Measurements from ENCODE around the gene COQ4.

GRCh38 chr9:128335161-128335560, 12.5 kb downstream of the COQ4 start:
- TF ChIP-seq, protein P1, sequence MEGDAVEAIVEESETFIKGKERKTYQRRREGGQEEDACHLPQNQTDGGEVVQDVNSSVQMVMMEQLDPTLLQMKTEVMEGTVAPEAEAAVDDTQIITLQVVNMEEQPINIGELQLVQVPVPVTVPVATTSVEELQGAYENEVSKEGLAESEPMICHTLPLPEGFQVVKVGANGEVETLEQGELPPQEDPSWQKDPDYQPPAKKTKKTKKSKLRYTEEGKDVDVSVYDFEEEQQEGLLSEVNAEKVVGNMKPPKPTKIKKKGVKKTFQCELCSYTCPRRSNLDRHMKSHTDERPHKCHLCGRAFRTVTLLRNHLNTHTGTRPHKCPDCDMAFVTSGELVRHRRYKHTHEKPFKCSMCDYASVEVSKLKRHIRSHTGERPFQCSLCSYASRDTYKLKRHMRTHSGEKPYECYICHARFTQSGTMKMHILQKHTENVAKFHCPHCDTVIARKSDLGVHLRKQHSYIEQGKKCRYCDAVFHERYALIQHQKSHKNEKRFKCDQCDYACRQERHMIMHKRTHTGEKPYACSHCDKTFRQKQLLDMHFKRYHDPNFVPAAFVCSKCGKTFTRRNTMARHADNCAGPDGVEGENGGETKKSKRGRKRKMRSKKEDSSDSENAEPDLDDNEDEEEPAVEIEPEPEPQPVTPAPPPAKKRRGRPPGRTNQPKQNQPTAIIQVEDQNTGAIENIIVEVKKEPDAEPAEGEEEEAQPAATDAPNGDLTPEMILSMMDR (IDR thresholded peaks at IDR 0.05): no peak
- TF ChIP-seq POLR2A (IDR thresholded peaks at IDR 0.05): no peak

All from uterus (tissue), 2 donors.